Mucosa of rectum (tissue), 2 donors: ENCODE results near the gene CFAP91.

Experiments
- H3K27ac ChIP-seq, 2 donors: one replicate each; pipeline ENCODE4 v1.7.0; 2013; ENCODE audit warnings: inconsistent platforms in 2 of 2, low read depth in 2 of 2, low read length in 2 of 2
- H3K27me3 ChIP-seq, 2 donors: one replicate each; pipeline ENCODE4 v1.7.0; 2013; ENCODE audit warnings: low read length in 2 of 2; ENCODE audit not compliant: control insufficient read depth in 2 of 2, insufficient read depth in 2 of 2
- H3K36me3 ChIP-seq, 2 donors: one replicate each; pipeline ENCODE4 v1.7.0; 2013; ENCODE audit warnings: low read length in 2 of 2; ENCODE audit not compliant: control insufficient read depth in 2 of 2, insufficient read depth in 2 of 2
- H3K4me1 ChIP-seq, 2 donors: one replicate each; pipeline ENCODE4 v1.7.0; 2013; ENCODE audit warnings: low read length in 2 of 2, mild to moderate bottlenecking in 1 of 2; ENCODE audit not compliant: control insufficient read depth in 2 of 2, insufficient read depth in 2 of 2
- H3K4me3 ChIP-seq, 2 donors: one replicate each; pipeline ENCODE4 v1.7.0; 2013; ENCODE audit warnings: low read length in 2 of 2
- H3K9ac ChIP-seq, 2 donors: one replicate each; pipeline ENCODE4 v1.7.0; 2013; ENCODE audit warnings: low read length in 2 of 2, low read depth in 1 of 2, mild to moderate bottlenecking in 1 of 2
- H3K9me3 ChIP-seq, 2 donors: one replicate each; pipeline ENCODE4 v1.7.0; 2013; ENCODE audit warnings: low read length in 2 of 2; ENCODE audit not compliant: control insufficient read depth in 2 of 2
- donor health status: healthy.
- donor health status: Normal muscosa, but diverticular disease.

CFAP91 gene

DNA sequence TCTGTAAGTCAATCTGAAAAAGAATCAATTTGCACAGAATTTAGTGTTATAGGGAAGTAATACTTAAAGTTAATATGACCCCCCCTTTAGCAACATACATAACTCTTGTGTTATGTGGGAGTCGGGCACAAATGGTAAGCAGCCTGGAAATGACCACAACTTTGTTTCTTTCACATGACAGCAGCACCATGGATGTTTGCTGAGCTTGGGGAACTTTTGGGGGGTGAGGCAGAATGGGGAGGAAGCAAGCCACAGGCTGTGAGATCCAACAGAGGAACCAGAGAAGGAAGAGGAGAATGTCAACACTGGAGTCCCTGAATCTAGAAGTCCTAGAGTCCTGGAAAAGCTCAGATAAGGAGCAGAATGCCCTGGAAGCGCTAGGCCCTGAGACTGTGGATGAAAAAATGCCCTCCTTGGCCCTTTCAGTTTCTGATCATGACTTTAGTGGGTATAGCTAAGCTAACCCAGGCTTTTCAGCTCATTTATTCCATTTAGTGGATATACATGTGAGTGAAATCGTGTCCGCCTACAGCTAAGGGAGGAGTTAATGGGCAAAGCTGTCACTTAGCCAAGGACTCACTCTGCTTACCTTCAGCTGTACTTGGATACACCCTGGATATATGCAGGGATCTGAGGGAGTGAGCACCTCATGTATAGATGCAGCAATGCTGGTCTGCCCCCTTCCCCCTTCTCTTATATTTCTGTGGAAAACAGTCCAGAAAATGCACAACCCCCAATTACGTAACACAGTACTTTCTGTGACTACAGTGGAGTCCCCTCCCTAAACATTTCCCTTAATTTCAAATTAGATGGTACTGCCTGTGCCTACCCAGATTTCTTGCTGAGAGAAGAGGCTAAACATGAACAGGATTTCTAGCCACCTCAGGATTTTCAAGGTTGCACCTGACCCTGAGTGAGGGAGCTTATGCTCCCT is 39.1 kb downstream of the CFAP91 start:
- Histone ChIP-seq H3K27ac (no peak overlapping the region), H3K9ac (no peak overlapping the region), H3K36me3 (no peaks in the 10 kb centered on the region), H3K4me3 (no peak overlapping the region), H3K9me3 (no peaks in the 10 kb centered on the region), H3K27me3 (no peaks in the 10 kb centered on the region), H3K4me1 (no peaks in the 10 kb centered on the region)

GRCh38 chr3:119743921-119744320 is 41.1 kb downstream of the CFAP91 start:
- Histone ChIP-seq H3K4me1 (no peaks in the 10 kb centered on the region), H3K4me3 (no peak overlapping the region), H3K9ac (no peak overlapping the region), H3K27me3 (no peaks in the 10 kb centered on the region), H3K9me3 (no peaks in the 10 kb centered on the region), H3K36me3 (no peaks in the 10 kb centered on the region), H3K27ac (no peak overlapping the region)

- Histone ChIP-seq H3K9me3 (no peaks in the 10 kb centered on the region), H3K27ac (no peak overlapping the region), H3K4me3 (no peak overlapping the region), H3K36me3 (no peaks in the 10 kb centered on the region), H3K27me3 (no peaks in the 10 kb centered on the region), H3K9ac (no peak overlapping the region), H3K4me1 (no peaks in the 10 kb centered on the region)
Measured at GRCh38 chr3:119745942-119746341, 43.1 kb downstream of the CFAP91 start.

DNA sequence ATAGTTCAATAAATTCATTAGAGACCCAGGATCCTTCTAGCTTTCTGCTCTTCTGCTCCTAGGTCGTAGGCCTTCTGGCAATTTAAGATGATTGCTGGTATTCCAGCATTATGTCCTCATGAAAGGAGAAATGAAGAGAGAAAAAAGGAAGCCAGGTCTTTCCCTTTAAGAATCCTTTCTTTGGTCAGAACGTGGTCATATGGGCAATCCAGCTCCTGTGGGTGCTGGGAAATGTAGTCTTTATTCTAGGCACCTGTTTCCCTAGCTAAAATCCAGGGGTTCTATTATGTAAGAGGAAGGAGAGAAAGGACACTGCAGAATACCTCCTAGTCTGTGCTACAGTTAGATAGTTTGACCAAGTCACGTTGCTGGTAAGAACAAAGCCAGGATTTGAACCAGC is 43.6 kb downstream of the CFAP91 start:
- Histone ChIP-seq H3K27ac (no peak overlapping the region), H3K27me3 (no peaks in the 10 kb centered on the region), H3K9me3 (no peaks in the 10 kb centered on the region), H3K4me3 (no peak overlapping the region), H3K36me3 (peaks cover 0 to 1% of the 10 kb centered on the region in 2 donors), H3K4me1 (no peaks in the 10 kb centered on the region), H3K9ac (no peak overlapping the region)

GRCh38 chr3:119747357-119747756 is 44.5 kb downstream of the CFAP91 start:
- H3K4me3 ChIP-seq: no peak overlapping the region
- H3K9ac ChIP-seq: no peak overlapping the region
- no peaks in the 10 kb centered on the region for H3K27me3 ChIP-seq
- no peaks in the 10 kb centered on the region for H3K4me1 ChIP-seq
- H3K36me3 ChIP-seq: peaks cover 0 to 4% of the 10 kb centered on the region in 2 donors
- no peaks in the 10 kb centered on the region for H3K9me3 ChIP-seq
- H3K27ac ChIP-seq: no peak overlapping the region

DNA sequence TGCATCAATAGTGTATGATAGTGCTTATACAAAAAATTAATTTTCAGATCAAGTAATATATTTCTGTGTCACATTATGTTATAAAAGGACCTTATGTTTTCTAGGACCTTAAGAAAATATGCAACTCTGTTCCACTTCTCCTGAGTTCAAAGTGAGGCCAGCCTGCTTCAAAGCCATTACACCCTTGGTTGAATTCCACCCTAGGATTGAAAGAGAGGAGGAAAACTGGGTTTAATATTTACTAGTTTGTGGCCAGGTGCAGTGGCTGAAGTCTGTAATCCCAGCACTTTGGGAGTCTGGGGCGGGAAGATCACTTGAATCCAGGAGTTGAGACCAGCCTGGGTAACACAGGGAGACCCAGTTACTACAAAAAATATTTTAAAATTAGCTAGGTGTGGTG is 46.2 kb downstream of the CFAP91 start:
- no peak overlapping the region for H3K27ac ChIP-seq
- no peaks in the 10 kb centered on the region for H3K27me3 ChIP-seq
- H3K9ac ChIP-seq: no peak overlapping the region
- no peak overlapping the region for H3K4me3 ChIP-seq
- no peaks in the 10 kb centered on the region for H3K9me3 ChIP-seq
- H3K4me1 ChIP-seq: no peaks in the 10 kb centered on the region
- peaks cover 0 to 4% of the 10 kb centered on the region in 2 donors for H3K36me3 ChIP-seq

GRCh38 chr3:119751423-119751822 is 48.6 kb downstream of the CFAP91 start:
- Histone ChIP-seq H3K9ac (no peak overlapping the region), H3K9me3 (no peaks in the 10 kb centered on the region), H3K36me3 (peaks cover 0 to 4% of the 10 kb centered on the region in 2 donors), H3K27ac (no peak overlapping the region), H3K4me1 (no peaks in the 10 kb centered on the region), H3K4me3 (no peak overlapping the region), H3K27me3 (no peaks in the 10 kb centered on the region)
